GM21528 (cell line): ENCODE measurements around the gene ZNF506.
"Not testable (repeated sequence)": the region's sequence is repeated elsewhere in the genome, so short reads cannot be mapped to it uniquely, and the experiment has no call there.

Source experiments
- ATAC-seq: cut with Tn5 transposase; IDR thresholded peaks from one replicate; pipeline ENCODE4 v1.9.1; 2021; ENCODE audit warnings: mild to moderate bottlenecking, moderate library complexity; ENCODE audit not compliant: unreplicated experiment, low FRiP score

ZNF506 gene

DNA sequence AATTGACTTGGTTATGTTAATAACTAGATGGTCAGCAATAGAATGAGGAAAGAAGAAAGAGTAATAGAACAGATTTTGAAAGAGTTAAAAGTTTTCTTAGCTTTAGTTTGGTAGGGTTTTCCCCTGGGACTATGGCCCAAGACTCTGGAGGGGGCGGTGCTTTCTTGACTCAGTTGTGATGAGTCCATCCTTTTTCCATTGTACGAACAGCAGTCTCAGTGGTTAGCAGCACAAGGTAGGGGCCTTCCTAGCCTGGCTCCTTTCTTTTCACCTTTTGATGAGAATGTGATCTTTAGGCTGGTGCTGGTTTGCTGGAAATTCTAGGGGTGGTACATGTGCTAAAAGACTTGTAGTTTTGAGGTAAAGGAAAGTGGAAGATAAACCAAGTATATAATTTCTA lies 38.8 kb downstream of the ZNF506 start:
- no peak for ATAC-seq

DNA sequence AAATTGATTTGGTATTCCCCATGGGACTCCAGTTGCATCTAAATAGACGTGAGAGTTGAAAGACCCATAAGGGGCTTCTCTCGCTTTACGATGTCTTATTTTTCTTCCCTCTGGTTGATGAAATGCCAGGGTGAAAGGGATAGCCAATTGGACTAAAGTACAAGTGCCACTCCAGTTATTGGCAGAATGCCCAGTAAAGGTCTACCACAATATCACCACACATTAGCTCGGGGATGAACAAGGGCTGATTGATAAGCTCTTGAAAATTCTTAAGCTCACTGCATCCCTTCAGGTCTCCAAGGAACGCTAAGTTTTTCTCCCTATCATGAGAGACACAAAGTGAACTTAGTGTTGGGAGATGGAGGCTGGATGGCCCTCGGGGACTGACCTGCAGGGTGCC lies 39.8 kb downstream of the ZNF506 start:
- not testable (repeated sequence) for ATAC-seq

DNA sequence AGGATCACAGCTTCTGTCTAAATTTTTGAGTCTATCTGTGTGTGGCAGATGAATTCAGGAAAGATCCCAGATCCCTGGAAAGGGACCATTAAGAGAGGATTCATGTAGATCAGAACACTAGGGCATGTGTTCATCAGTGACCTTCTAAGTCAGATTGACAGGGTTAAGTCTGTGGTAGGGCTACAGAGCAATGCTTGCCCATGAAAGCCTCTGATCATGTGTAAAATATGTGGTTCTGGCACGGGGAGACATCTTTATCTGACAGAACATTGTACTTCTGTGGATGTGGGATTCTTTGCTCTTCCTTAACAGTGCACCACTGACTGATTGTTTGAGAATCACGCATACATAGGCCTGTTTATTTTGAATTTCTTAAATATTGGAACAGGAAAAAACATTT lies 42.9 kb downstream of the ZNF506 start:
- no peak for ATAC-seq

DNA sequence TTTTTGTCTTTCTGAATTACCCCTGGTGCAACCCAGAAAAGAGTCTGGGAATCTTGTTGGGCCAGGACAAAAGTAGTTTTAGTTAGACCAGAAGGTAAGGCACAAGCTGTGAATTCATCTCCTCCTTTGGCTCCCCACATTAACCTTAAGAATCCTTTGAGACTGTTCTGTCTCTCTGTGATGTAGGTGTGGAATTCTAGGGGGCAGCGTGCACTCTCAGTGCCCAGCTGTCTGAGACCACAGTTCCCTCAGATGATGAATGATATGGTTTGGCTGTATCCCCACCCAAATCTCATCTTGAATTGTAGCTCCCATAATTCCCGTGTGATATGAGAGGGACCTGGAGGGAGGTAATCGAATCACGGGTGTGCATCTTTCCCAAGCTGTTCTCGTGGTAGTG lies 43.9 kb downstream of the ZNF506 start:
- ATAC-seq, result no peak

DNA sequence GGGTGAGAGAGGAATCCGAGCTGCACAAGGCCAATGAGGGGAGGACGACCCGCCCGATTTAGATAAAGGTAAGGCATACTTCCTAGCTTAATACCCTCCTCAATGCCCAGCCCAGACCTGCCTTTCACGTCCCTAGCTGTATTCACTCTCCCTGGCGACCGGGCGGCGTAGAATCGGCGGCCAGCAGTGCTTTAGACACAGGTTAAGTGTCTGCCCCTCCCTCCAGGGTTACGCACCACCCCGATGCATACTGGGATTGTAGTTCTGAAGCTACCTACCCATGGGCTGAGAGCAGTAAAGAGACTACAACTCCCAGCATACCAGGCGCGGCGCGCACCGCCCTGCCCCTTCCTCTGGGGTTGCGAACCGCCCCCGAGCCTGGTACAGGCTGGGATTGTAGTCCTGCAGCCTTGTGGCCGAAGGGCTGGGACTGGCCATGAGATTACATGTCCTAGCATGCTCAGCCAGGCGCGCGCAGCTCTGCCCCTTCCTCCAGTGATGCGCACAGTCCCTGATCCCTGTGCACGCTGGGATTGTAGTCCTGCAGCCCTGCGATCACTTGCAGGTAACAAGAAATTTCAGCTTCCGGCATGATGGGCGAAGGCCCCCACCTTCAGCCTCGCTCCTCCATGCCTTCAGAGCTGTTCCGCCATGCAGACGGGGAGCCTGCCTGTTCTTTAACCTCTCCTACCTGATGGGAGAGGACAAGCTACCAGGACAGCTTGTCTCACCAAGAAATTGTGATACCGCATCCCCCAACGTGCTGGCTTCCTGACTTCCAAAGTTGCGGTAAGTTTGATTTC lies 45.1 kb downstream of the ZNF506 start:
- ATAC-seq, result peak; percentile 97

DNA sequence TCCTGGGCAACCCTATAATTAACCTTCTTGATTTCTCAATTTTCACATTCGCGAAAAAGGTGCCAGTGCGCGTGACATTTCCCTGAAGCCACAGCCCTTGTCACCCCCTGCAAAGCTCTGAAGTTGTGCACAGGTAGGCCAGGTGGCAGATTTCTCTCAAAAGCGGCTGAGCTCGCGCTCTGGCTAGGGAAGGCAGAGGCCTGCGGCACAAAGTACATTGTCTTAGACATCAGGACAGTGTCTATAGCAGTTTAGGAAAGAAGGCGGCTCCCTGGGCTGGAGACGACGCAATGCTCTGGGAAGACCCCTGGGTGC lies 45.7 kb downstream of the ZNF506 start:
- ATAC-seq, result no peak

DNA sequence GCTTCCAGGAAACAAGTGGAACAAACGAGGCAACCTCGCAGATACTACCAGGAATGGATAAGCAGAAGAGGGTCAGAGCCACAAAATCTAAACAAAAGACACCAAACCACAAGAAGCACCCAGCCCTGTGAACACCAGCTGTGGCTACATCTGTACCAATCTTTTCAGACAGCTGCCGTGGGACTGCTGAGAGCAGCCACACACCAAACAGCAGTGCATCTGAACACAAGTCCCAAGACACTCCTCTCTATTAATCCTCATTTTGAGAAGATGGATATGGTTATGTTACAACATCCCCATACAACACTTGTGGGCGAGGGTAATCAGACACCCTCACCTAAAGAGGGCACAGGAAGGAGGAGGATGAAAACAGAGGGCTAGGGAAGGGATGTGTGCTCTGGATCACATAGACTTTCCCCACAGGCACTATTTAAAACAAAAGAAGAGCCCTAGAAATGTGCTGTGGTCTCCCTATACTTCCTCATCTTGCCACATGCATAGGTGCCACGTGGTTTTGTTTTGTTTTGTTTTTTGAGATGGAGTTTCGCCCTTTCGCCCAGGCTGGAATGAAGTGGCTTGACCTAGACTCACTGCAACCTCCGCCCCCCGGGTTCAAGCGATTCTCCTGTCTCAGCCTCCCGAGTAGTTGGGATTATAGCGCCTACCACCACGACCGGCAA lies 47.1 kb downstream of the ZNF506 start:
- no peak for ATAC-seq

DNA sequence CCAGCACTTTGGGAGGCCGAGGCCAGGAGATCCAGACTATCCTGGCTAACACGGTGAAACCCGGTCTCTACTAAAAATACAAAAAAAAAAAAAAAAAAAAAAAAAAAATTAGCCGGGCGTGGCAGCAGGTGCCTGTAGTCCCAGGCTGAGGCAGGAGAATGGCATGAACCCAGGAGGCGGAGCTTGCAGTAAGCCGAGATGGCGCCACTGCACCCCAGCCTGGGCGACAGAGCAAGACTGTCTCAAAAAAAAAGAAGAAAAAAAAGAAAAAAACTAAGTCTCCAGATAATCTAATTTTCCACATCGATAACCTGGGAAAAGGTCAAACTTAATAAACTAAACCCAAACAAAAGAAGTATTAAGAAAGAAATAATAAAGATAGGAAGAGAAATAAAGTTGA lies 49.6 kb downstream of the ZNF506 start:
- ATAC-seq, result not testable (repeated sequence)

DNA sequence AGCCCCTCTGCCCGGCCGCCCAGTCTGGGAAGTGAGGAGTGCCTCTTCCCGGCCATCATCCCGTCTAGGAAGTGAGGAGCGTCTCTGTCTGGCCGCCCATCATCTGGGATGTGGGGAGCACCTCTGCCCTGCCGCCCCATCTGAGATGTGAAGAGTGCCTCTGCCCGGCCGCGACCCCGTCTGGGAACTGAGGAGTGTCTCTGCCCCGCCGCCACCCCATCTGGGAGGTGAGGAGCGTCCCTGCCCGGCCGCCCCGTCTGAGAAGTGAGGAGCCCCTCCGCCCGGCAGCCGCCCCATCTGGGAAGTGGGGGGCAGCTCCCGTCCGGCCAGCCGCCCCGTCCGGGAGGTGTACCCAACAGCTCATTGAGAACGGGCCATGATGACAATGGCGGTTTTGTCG lies 51.6 kb downstream of the ZNF506 start:
- ATAC-seq, result not testable (repeated sequence)

DNA sequence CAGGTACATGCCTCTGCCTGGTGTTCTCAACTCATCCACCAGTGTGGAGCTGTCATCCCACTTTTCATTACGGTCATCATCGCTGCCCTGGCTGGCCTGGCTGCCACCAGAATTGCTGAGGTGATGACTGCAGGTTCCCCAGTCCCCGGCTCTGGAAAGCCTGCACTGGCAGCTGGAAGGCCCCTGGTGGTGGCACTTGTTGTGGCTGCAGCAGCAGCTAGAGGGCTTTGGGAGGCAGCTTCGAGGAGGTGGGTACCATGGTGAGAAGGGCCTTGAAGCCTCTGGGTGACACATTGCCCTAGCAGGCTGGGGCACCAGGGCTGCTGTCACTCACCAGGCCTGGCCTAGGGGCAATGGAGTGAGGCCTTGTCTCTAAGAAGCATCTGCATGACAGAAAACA lies 63.4 kb downstream of the ZNF506 start:
- ATAC-seq, result no peak

DNA sequence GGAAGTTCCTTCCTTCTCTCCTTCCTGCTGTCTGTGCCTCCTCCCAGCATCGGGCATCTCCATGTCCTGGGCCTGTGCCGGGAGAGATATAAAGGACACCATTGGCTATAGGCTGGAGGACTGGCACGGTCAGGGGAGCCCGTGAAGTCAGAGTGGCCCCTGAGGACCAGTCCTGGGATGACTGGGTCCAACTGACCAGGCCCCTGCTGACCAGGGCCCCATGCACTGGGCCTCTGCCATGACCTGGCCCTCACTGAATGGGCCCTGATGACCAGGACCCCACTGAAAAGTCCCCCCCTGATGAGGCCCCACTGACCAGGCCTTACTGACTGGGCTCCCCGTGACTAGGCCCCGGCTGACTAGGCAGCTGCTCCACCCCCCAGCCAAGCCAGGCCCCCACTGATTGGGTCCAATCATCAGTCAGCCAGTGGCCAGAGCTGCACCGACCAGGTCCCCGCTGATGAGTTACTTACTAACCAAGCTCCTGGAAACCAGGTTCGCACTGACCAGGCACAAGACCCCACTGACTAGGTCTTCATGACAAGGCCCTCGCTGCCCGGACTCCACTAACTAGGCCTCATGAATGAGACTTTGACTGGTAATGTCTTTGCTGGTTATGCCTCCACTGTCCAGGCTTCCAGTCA lies 68.7 kb downstream of the ZNF506 start:
- no peak for ATAC-seq

DNA sequence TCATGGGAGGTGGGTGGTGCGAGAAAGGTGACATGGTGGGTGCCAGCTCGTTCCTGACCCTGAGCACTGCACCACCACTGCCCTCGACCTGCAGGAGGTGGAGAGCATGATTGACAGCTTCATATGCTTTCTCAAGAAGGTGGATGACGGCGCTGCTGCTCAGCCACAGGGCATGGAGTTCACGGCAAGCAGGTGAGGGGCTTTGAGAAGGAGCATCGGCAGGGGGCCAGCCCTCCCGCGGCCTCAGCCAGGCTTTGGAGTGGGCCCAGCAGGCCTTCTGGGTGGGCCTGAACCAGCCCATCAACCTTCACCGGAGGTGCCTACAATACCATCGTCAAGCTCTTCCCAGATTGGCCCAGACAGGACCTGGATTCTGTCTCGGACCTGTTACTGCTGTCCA lies 69.7 kb downstream of the ZNF506 start:
- ATAC-seq, result no peak

DNA sequence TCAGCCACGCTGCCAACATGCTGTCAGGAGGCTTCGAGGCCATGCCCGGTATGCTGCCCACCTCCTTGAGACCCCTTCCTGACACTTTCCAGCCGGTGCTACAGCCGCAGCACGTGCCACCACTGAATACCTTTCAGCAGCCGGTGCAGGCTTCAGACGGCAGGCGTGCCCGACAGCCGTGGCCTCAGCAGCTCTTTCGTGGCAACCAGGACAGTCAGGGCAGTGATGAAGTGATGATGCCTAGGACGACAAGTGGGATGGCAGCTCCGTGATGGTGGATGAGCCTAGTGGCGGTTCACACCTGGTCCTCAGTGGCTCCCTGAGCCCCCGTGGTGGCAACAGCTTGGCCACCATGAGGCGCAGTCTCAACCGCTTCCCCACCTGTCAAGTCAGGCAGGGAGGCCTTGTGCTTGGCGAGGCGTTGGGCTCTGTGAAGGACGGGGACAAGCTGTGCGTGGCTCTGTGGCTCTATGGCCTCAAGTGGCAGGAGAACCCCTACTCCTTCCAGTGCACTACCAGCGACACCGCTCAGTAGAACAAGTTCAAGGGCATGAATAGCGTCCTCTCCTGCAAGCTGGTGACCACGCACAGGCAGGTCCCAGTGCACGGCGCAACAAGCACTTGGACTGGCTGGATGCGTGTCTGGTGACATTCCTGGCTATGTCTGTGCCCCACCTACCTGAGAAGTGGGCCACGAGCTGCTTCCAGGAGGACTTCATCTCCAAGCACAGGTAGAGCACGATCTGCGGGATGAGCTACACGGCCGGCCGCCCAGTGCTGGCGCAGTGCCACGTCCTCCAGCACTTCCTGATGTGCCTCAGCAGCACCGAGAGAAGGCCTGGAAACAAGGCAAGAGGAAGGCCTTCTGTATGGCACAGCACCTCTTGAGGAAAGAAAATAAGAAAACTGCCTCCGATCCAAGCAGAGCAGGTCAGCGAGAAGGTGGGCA lies 70.4 kb downstream of the ZNF506 start:
- ATAC-seq, result no peak

DNA sequence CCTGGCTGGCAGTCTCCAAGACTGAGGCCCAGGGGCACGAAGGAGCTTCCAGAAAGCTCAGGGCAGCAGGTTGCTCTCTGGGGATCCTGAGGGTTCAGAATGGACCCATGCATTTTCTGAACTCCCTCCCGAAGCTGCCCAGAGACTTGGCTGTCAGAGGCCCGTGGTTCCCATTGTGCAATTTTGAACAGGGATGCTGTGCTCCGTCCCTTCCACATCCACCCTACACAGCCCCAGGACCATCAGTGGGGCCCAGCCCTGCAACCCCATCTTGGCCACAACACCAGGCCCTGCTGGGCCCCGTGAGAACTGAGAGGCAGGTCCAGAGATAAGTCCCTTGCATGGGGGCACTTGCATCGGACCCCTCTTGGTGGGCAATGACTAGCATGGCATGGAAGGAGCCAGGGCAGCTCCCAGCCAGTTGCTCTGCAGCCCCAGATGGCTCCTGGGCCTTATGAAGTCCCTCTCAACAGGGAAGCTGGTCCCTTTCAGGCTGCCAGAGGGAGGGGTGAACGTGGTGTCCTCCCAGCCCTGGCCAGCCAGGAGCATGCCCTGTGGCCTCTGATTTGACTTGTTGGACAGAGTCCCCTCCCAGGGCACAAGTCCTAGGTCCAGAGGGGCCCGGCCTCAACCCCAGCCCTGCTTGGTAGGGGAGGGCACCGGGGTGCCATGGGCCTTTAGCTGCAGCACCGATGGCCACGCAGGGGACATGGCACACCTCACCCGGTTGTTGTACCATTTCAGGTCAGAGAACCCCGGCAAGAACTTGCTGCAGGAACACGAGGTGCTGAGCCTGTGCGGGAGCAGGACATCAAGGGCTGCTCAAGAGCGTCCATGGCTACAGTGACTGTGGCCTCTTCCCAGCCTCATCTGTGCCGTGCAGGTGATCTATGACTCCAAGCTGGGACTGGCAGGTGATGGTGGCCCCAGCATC lies 71.4 kb downstream of the ZNF506 start:
- ATAC-seq, result no peak

DNA sequence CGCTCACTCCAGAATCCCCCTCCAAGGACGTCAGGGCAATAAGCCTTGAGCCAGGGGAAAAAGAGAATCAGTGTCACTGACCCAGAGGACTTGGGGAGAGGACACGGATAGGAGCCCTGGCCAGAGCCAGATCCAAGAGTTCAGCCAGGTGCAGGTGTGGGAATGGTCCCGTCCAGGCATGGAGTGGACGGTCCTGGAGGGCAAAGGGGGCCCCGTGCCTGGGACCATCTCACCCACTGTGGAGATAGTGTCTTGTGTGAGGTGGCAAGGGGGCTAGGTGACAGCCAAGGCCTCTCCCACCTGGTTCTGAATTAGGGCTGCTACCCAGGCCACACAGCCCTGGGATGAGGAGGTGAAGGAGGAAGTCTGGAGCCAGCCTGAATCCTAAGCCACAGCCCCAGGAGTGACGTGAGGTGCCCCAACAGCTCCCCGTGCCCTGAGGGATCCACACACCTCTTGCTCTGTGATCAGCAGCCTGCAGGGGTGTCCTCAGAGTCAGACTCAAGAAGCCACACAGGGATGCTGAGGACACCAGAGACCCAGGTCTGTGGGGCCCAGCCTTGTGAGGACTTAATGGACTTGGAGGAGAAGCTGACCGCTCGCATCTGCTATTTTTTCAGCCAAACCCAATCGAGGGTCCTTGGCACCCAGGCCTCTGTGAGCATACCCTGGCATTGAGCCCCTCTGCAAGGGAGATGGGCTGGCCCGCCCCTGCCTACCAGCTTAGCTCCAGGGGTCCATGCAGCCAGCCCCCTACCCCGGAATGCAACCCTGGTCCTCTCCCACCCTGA lies 72.2 kb downstream of the ZNF506 start:
- ATAC-seq, result no peak

DNA sequence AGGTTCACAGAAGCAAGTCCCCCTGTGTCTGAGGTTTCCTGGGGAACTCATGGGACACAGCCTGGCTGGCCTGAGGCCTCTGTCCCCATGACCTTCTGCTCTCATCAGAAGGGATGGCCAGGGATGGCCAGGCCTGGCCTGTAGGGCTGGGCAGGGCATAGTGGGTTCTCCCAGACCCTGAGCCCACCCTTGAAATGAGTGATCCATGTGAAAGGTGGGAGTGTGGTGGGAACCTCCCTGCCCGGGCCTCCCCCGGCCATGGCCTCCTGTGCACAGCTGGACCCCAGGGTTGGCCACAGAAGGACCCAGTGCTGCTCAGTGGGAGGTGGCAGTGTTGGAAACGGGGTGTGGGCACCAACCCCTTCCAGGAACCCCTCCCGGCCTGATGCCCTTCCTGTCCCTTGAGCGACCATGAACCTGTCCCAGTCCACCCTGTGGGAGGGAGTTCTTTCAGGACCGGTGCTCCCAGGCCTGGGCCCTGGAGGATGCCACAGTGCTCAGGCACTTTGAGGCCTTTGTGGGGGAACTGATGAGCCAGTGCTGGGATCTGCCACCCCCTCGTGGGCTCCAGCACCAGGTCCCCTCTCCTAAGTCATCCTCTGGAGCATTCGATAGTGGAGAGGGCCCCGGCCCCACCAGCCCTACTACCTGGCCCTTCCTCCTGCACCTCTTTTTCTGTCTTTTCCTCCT lies 73.2 kb downstream of the ZNF506 start:
- ATAC-seq, result no peak

DNA sequence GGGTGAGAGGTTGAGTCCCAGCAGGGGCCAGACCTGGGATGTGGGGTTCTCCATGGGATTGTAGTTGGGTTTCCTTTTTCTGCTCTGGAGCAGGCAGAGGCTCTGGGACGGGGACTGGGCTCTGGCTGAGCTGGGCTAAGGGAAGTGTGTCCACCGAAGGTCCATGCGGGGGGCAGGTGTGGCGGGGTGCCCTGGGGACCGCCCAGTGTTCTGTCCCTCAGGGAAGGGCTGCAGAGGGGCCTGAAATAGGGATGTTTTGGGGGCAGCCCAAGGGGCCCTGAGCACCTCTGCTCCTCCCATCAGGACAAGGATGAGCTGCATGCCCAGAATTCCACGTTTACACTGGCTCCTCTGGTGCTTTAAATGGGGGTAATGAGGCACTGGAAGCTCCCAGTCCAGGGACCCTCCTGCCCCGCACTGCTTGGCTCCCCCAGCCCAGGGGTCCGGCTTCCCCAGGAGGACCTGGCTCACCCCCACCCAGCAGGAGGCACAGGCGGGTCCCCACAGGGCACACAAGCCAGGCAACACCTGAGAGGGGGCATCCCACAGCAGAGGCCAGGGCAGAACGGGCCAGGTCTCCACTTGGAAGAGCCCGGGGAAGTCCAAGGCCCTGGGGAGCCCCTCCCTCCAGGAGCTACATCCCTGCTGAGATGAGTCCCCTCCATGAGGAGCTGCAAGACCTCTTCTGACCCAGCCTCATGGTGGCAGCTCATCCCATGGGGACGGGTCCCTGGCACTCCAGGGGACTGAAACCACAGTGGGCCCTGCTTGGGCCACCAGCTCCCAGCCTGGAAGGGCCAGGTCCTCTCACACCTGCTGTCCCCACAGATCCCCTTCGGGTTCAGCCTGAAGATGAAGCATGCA lies 74.0 kb downstream of the ZNF506 start:
- no peak for ATAC-seq
